Stimulated activated CD8-positive, alpha-beta memory T cell treated with anti-CD3 and anti-CD28 coated beads, Interleukin-15, amount 100 ng/mL, for 1 hour (primary cell): Measurements from ENCODE around the gene MBNL2.

ENCODE experiments used
- DNase-seq: peaks from one replicate; pipeline ENCODE4 v3.0.0-alpha.2; 2020; ENCODE audit warnings: low read depth

The MBNL2 gene

DNA sequence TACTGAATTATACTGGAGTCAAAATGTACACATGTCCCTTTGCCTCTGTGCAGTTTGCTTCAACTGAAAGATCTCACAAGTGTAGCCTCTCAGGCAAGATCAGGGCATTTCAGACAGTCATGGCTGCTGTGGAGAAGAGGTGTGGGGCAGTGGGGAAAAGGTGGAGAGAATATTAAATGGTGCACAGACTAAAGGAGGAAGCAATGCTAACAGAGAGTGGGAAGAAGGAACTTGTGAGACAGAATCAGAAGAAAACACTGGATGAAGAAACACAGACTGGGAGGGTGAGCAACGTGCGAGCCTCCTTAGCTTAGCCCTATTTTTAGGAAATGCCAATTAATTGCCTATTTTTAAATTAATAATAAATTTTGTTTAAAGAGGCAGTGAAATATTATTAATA is 162.2 kb downstream of the MBNL2 start:
- DNase-seq = no peak

GRCh38 chr13:97385146-97385545 is 163.0 kb downstream of the MBNL2 start:
- DNase-seq = no peak

GRCh38 chr13:97385854-97386253 is 163.7 kb downstream of the MBNL2 start:
- DNase-seq = no peak

DNA sequence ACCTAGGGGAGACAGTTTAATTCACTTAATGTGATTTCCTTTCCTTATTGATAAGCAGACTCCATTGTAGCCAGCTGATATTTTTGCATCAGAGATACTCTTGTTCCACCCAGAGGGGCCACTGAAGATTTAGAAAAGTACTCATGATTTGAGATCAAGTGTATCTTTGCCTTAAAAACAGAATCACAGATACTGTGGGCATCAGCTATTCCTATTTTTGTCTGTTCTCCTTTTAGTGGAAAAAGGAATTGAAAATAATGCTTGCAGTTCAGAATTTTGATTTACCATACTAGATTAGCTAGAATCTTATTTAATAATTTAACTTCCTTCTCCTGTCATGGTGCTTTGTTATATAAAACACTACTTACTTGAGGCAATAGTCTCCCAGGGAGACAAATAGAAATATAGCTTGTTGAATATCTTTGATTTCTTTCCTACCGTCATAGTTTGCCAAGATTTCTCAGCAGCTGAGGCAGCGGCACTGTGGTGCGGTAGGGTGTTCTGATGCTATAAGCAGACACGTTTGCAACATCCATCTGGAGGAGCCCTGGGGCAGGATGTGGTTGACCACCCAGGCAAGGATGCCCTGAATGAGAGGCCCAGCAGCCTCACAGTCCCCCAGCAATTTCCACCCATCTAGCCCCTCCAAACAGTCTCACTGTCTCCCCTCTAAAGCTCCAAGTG is 164.8 kb downstream of the MBNL2 start:
- no peak for DNase-seq

- DNase-seq = no peak
Measured at GRCh38 chr13:97387485-97387839, 165.3 kb downstream of the MBNL2 start.

DNA sequence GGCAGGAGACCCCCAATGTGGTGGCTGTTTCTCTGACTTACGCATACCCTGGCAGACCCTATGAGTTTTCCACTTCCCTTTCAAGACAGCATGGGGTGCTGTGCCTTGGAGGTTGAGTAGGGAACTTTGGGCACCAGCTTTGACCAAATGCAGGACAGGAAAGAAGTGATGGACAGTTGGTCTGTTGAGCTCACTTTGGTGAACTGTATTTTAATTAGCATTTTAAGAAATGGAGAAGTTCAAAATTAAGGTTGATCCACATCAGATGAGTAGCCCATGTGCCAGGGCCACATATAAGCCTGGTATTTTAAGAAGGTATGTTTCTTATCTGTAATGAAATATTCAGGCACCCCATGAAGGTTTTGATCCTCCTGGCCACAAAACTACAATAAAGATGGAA is 165.8 kb downstream of the MBNL2 start:
- DNase-seq = no peak

DNA sequence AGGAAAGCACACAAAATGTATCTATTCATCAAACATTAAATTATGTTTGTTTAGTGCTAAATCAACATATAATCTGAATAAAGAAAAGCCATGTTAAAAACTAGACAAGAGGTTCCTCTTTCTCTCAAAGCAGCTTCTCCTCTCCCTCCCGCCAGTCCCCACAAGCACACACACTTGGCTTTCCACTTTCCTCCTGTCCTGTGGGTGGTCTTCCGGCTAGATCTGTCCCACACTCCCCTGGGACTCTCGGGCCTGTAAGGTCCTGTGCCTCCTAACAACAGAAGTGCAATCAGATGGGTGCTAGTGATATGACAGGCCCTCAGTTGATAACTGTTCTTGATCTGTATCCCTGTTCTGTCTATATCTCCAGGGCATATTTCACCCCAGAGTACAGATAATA is 166.2 kb downstream of the MBNL2 start:
- DNase-seq = no peak

- no peak for DNase-seq
Measured at GRCh38 chr13:97390941-97391600, 168.9 kb downstream of the MBNL2 start.

DNA sequence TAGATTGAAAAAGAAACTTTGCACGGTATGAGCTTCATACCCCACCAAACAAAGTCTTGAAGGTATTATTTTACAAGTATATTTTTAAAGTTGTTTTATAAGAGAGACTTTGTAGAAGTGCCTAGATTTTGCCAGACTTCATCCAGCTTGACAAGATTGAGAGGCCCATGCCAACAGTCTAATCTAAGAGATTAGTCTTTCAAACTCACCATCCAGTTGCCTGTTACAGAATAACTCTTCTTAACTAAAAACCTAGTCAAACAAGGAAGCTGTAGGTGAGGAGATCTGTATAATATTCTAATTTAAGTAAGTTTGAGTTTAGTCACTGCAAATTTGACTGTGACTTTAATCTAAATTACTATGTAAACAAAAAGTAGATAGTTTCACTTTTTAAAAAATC is 169.9 kb downstream of the MBNL2 start:
- no peak for DNase-seq

DNA sequence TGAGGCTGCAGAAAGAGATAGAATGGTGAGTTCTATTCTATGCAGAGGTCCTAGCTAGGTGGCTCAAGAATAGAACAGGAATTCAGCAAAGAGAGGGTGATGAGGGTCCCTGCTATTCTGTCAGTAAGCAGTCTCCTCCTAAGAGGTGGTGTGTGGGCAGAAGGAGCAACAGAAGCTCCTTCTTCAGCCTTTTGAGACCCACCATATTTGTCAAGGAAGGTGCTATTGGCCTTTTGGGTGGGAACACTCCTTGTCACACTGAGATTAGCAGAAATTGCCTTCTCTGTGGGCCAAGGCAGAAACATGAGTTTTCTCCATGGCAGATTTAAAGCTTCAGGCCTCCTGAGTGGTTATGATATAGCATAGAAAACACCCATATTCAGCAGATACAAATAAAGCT is 172.4 kb downstream of the MBNL2 start:
- DNase-seq = no peak

DNA sequence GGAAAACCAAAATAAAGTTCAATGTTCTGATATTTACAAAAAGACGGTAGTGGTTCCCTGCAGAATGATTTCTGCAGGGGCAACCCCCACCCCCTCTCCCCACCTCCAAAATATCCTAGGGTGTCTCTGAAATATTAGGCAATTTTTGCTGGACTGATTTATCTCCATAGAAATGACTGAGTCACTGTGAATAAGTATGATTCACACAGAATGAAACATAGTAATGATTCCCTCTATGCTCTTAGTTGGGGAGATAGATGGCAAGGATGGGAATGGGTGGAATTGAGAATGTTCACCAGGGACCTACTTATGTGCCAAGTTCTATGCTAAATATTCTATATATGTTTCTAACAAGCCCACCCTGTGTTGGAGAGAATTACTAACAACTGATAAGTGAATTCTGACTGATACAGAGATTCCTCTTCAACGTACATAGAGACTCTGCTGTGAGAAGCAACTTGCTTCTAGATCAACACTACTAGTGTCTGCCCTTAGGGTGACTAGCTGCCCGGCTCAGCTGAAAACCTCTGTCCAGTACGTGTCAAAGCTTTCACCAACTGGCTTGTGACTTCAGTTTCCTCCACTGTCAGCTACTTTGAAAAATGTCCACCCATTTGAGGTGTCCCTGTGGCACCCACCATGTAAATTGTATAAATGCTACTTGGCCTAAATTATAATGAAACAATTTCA is 173.5 kb downstream of the MBNL2 start:
- no peak for DNase-seq

GRCh38 chr13:97397267-97397666 is 175.1 kb downstream of the MBNL2 start:
- no peak for DNase-seq

GRCh38 chr13:97401421-97401820 is 179.3 kb downstream of the MBNL2 start:
- DNase-seq = no peak

GRCh38 chr13:97403893-97404750 is 182.0 kb downstream of the MBNL2 start:
- no peak for DNase-seq

DNA sequence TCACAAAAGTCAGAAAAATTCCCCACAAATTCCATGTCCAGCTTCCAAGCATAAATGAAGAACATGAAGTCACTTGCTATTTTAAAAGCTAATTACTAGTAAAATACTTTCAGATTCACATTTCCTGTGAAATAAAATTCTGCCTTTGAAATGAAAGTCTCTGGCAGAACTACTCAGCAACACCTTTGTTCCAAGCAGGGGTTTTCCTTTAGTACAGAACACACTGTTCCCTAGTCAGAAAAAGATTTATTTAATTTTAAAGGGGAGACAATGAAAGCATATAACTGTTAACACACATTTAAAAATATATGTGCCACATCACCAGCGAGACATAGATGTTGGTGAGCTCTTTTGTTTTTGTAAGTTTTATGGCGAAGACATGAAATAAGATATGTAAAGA is 185.4 kb downstream of the MBNL2 start:
- DNase-seq = no peak

DNA sequence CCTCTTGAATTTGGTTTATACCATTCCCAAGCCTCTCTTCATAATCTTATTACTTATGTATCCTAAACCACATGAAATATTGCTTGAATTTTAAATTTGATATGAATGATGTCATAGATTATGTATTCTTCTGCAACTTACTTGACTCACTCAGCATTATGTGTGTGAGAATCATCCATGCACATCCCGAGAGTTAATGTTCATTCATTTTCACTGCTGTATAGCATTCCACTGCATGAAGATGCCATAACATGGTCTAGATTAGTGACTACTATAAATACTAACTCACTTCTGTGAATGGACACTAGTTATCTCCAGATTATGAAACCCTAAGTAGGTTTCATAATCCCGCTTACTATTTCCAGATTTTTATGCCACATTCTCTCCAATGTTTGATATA is 186.8 kb downstream of the MBNL2 start:
- no peak for DNase-seq

DNA sequence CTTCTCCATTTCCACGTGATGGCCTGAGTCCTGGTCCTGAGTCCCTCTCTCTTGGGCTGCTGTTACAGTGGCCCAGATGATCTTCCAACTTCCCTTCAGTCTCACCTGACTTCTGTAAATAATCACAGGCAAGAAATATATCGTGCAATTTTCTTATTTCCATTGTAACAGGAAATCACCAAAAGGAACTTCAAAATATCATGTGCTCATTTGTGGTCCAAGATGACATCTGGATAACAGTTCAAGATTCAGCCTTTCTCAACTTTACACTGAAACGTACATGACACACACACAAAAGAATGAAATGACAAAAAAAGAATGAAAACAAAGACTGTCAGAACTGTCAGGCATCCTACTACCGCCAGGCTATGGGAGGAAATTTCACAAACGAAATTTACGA is 189.9 kb downstream of the MBNL2 start:
- DNase-seq = no peak

GRCh38 chr13:97413694-97414093 is 191.6 kb downstream of the MBNL2 start:
- DNase-seq = no peak

- DNase-seq = no peak
Measured at GRCh38 chr13:97414392-97414791, 192.3 kb downstream of the MBNL2 start.

- DNase-seq = no peak
Measured at GRCh38 chr13:97417698-97418097, 195.6 kb downstream of the MBNL2 start.

GRCh38 chr13:97422118-97423054 is 200.3 kb downstream of the MBNL2 start:
- DNase-seq = no peak
